K562 (cell line): ENCODE data around the gene FOXJ3. TPM values are rescaled to one million over a fixed set of nuclear protein-coding genes. Genes with fewer than 3 reads are reported as not detected.
A peak's percentile ranks its signal among the peaks of the same experiment; 100 is the strongest.

ENCODE experiments used
- ATAC-seq: fragments of 200-7000 bp; cut with Tn5 transposase; 3 replicates; pipeline ENCODE4 v1.9.1; 2020; ENCODE audit warnings: moderate library complexity
- BruUV-seq: library from RNA; stranded (reverse); fragments of 400-500 nt; replicated peaks from 2 replicates; lab custom pipeline; 2021; lab: Mats Ljungman, UMichigan
- CTCF ChIA-PET: fragments of 300-600 bp; formaldehyde crosslinking; extraction: SDS; loops from one replicate; lab custom pipeline; 2021; ENCODE audit warnings: low intra/inter-chr PET ratio; lab: Yijun Ruan, JAX
- POLR2A ChIA-PET: fragments of 300-600, 350-650 bp; sonication (Branson Sonifier 250); formaldehyde crosslinking; extraction: SDS; loops from one replicate; lab custom pipeline; 2021; ENCODE audit warnings: antibody characterized with exemption, inconsistent platforms; lab: Yijun Ruan, JAX
- DNase-seq, 4 experiments: peaks; one replicate each; pipeline versions ENCODE4 v3.0.0 to v3.0.0-alpha.2; 2011 to 2018; ENCODE audit warnings: low spot score in 3 of 4, mixed read lengths in 3 of 4; ENCODE audit errors: extremely low read depth in 1 of 4
- FAIRE-seq: peaks from 2 replicates; lab custom pipeline; 2011; peaks lifted over from hg19 to GRCh38; lab: Jason Lieb, UNC
- H2AFZ ChIP-seq: 2 replicates; pipeline ENCODE4 v1.6.0; 2011; ENCODE audit warnings: low read depth, low read length, control low read depth, inconsistent platforms
- H3K27ac ChIP-seq: fragments of 200-600 bp; 3 replicates; pipeline ENCODE4 v1.8.0; 2011; ENCODE audit warnings: low read depth, mild to moderate bottlenecking, control low read depth, inconsistent platforms, low read length, moderate library complexity, mixed read lengths; ENCODE audit errors: extremely low read depth
- H3K27me3 ChIP-seq, 2 experiments: fragments of 300-600 bp in 1 of 2; 2 replicates in 1 of 2; 3 replicates in 1 of 2; pipeline versions ENCODE4 v1.6.0 to v1.8.0; 2011; ENCODE audit warnings: inconsistent platforms in 2 of 2, low read length in 2 of 2, mild to moderate bottlenecking in 1 of 2, mixed read lengths in 1 of 2, moderate library complexity in 1 of 2; ENCODE audit not compliant: control insufficient read depth in 2 of 2, insufficient read depth in 2 of 2
- H3K36me3 ChIP-seq: fragments of 300-600 bp; 3 replicates; pipeline ENCODE4 v1.8.0; 2011; ENCODE audit warnings: mild to moderate bottlenecking, low read length, inconsistent platforms; ENCODE audit not compliant: control insufficient read depth, insufficient read depth
- H3K4me1 ChIP-seq, 2 experiments: fragments of 200-600 bp in 1 of 2; replicated peaks in 1 of 2; 2 replicates in 1 of 2; 3 replicates in 1 of 2; pipeline versions ENCODE4 v1.5.1 to v1.8.0; 2011; ENCODE audit warnings: inconsistent platforms in 2 of 2, low read length in 2 of 2, mild to moderate bottlenecking in 1 of 2, mixed read lengths in 1 of 2, moderate library complexity in 1 of 2; ENCODE audit not compliant: control insufficient read depth in 2 of 2, insufficient read depth in 2 of 2
- H3K4me2 ChIP-seq: 2 replicates; pipeline ENCODE4 v1.6.1; 2011; ENCODE audit warnings: low read length, control low read depth, inconsistent platforms, mixed read lengths; ENCODE audit not compliant: insufficient read depth
- H3K4me3 ChIP-seq: fragments of 200-600 bp; sonication (generic), shearing (Covaris generic); 2 replicates; pipeline ENCODE4 v1.5.1; 2016; ENCODE audit warnings: control low read depth, inconsistent platforms
- H3K79me2 ChIP-seq: fragments of 200-600 bp; 3 replicates; pipeline ENCODE4 v1.8.0; 2011; ENCODE audit warnings: low read length, inconsistent platforms; ENCODE audit not compliant: control insufficient read depth, insufficient read depth
- H3K9ac ChIP-seq, 2 experiments: 2 replicates each; pipeline versions ENCODE4 v1.6.0 to v1.6.1; 2011; ENCODE audit warnings: low read depth in 2 of 2, low read length in 2 of 2, control low read depth in 1 of 2, inconsistent platforms in 1 of 2, mild to moderate bottlenecking in 1 of 2, mixed read lengths in 1 of 2; ENCODE audit not compliant: insufficient read depth in 1 of 2
- H3K9me1 ChIP-seq: one replicate; pipeline ENCODE4 v1.6.0; 2011; ENCODE audit warnings: inconsistent platforms, mild to moderate bottlenecking, low read length, moderate library complexity; ENCODE audit not compliant: control insufficient read depth, insufficient read depth
- H3K9me3 ChIP-seq: replicated peaks from 2 replicates; pipeline ENCODE4 v1.5.1; 2011; ENCODE audit warnings: low read depth, low read length, inconsistent platforms; ENCODE audit not compliant: control insufficient read depth, insufficient read depth
- H4K20me1 ChIP-seq: replicated peaks from 2 replicates; pipeline ENCODE4 v1.6.1; 2011; ENCODE audit warnings: low read length, inconsistent platforms, mixed read lengths; ENCODE audit not compliant: control insufficient read depth, insufficient read depth
- CSDE1 ChIP-seq, 2 experiments: fragments of 450-650 bp; IDR thresholded peaks; 2 replicates each; pipeline ENCODE4 v1.6.1; 2016; ENCODE audit warnings: mild to moderate bottlenecking in 1 of 2
- EZH2 ChIP-seq: IDR thresholded peaks from 2 replicates; pipeline ENCODE4 v1.6.1; 2012; ENCODE audit warnings: low read depth, mild to moderate bottlenecking, inconsistent platforms, low read length, borderline replicate concordance
- GTF2E2 ChIP-seq: fragments of 200-800 bp; sonication (Bioruptor generic); IDR thresholded peaks from 2 replicates; pipeline ENCODE4 v1.6.1; 2016; ENCODE audit warnings: missing genetic modification characterization, missing compliant biosample characterization
- KDM1A ChIP-seq, 2 experiments: fragments of 450-650 bp; IDR thresholded peaks; 2 replicates each; pipeline ENCODE4 v1.6.1; 2016; ENCODE audit warnings: mild to moderate bottlenecking in 2 of 2
- MYC ChIP-seq, 2 experiments: fragments of 250-450 bp in 1 of 2; sonication (Bioruptor Pico) in 1 of 2; IDR thresholded peaks; 2 replicates each; pipeline versions ENCODE4 v1.5.1 to v1.6.1; 2012 to 2021; ENCODE audit warnings: low read depth in 2 of 2, borderline replicate concordance in 1 of 2, improper control_type of control experiment in 1 of 2, low read length in 1 of 2, mild to moderate bottlenecking in 1 of 2, moderate library complexity in 1 of 2
- POLR2B ChIP-seq: fragments of 450-650 bp; IDR thresholded peaks from 2 replicates; pipeline ENCODE4 v1.6.1; 2018; ENCODE audit warnings: low read depth; ENCODE audit not compliant: partially characterized antibody
- PURB ChIP-seq: sonication (generic); formaldehyde crosslinking; IDR thresholded peaks from 2 replicates; pipeline ENCODE4 v1.9.0; 2021; ENCODE audit warnings: low read depth, mild to moderate bottlenecking, missing genetic modification reagents
- ZNF224 ChIP-seq: sonication (generic); formaldehyde crosslinking; IDR thresholded peaks from 2 replicates; pipeline ENCODE4 v1.8.0; 2022; ENCODE audit warnings: mild to moderate bottlenecking, missing genetic modification reagents
- ZNF699 ChIP-seq: fragments of 250-450 bp; sonication (Bioruptor Pico); IDR thresholded peaks from 2 replicates; pipeline ENCODE4 v1.8.0; 2021; ENCODE audit warnings: mild to moderate bottlenecking, moderate library complexity; ENCODE audit not compliant: insufficient replicate concordance
- WGBS: fragments of 100-300 bp; shearing (Covaris generic); methylation state at CpG from one replicate; pipeline ENCODE4 v1.1.6; 2016; ENCODE audit warnings: low coverage, mixed read lengths; ENCODE audit not compliant: insufficient coverage; ENCODE audit errors: missing lambda C conversion rate; 5-methylcytosine and 5-hydroxymethylcytosine counted together
- in situ Hi-C: fragments of 300-500 bp; cut with MboI; formaldehyde crosslinking; loops from 4 replicates; pipeline ENCODE4 v1.15.0; 2018; ENCODE audit warnings: inconsistent platforms, mixed read lengths
- intact Hi-C: fragments of 100-400 bp; cut with micrococcal nuclease; formaldehyde crosslinking; loops from 2 replicates; pipeline ENCODE4 v1.14.2; 2022
- polyA plus RNA-seq, 8 experiments: library from polyadenylated mRNA; depleted of rRNA in 4 of 8; stranded (reverse) in 5 of 8; unstranded in 3 of 8; fragments of >200 nt; fragmentation: Nextera tagmentation in 2 of 8; fragmentation: Illumina TruSeq in 1 of 8; extraction: Ambion mirVana in 2 of 8; extraction: Trizol in 1 of 8; gene quantifications; 2 replicates each; pipeline versions ENCODE4 v1.2.1 to v1.2.3, GENCODE V29; 2011 to 2014; ENCODE audit warnings: inconsistent platforms in 1 of 8, missing spikeins in 1 of 8
- total RNA-seq, 7 experiments: library from RNA; depleted of rRNA in 6 of 7; stranded (reverse); fragments of >200 nt in 6 of 7; fragmentation: Illumina TruSeq in 2 of 7; extraction: Trizol in 2 of 7; gene quantifications; 2 replicates each; pipeline versions ENCODE4 v1.2.1 to v1.2.3, GENCODE V29; 2011 to 2021; ENCODE audit warnings: low replicate concordance in 1 of 7
- TF ChIP-seq, protein P1 (sequence below): fragments of 450-650 bp; conservative IDR thresholded peaks from 2 replicates; pipeline ENCODE4 v1.6.1; 2016; ENCODE audit warnings: missing genetic modification characterization, low read depth, mild to moderate bottlenecking, control low read depth, missing compliant biosample characterization
- TF ChIP-seq, protein P2 (sequence below), 2 experiments: fragments of 450-650 bp; IDR thresholded peaks; 2 replicates each; pipeline ENCODE4 v1.6.1; 2016
- TF ChIP-seq, protein P3 (sequence below): fragments of 250-450 bp; sonication (Bioruptor Pico); IDR thresholded peaks from 2 replicates; pipeline ENCODE4 v1.4.0; 2020

FOXJ3 gene
- total and polyA plus RNA-seq, 9 of the 15 experiments (the other 6 are each of a cell fraction or from before 2014, with no cell fraction given): 8.7 to 35.3 (median 23.4) TPM

DNA sequence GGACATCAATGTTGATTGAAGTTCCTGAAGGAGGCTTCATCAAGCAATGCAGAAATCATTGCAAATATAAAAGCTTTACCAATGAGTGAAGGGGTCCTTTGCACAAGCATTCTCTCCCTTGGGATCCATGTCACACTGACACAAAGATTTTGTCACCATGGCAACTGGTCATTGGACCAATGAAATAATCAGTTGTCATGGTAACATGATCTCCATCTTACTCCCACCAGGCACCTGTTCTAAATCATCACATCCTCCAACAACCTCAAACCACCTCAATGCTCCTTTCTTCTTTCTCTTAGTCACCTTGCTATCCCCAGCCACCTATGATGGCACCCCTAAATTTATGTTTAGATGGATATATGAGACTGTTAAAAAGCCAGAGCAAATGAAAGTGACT lies 13.5 kb upstream of the FOXJ3 start (continued):
- TF ChIP-seq GTF2E2 (tag) (no peak), KDM1A (IDR thresholded peaks at IDR 0.05) (peak; percentile 76 to 83), CSDE1 (IDR thresholded peaks at IDR 0.05) (peak in 1 of 2 experiments; percentile 77; a peak in 2 of 4 replicates)

DNA sequence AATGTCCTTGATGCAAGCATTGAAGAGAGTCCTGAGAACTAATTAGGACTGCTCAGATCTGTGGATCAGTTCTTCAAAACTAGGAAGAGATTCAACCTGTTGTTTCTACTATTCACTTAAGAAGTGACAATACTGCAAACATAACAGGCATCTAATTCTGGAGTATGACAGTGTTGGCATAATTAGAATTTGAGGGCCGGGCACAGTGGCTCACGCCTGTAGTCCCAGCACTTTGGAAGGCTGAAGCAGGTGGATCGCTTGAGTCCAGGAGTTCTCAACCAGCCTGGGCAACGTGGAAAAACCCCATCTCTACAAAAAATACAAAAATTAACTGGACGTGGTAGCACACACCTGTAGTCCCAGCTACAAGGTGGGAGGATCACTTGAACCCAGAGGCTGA lies 8.0 kb upstream of the FOXJ3 start:
- CTCF ChIA-PET: no interaction called here
- TF ChIP-seq, protein P1, sequence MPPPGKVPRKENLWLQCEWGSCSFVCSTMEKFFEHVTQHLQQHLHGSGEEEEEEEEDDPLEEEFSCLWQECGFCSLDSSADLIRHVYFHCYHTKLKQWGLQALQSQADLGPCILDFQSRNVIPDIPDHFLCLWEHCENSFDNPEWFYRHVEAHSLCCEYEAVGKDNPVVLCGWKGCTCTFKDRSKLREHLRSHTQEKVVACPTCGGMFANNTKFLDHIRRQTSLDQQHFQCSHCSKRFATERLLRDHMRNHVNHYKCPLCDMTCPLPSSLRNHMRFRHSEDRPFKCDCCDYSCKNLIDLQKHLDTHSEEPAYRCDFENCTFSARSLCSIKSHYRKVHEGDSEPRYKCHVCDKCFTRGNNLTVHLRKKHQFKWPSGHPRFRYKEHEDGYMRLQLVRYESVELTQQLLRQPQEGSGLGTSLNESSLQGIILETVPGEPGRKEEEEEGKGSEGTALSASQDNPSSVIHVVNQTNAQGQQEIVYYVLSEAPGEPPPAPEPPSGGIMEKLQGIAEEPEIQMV (tag): no peak
- TF ChIP-seq ZNF699 (CRISPR knock-in tag): no peak
- TF ChIP-seq, protein P2, sequence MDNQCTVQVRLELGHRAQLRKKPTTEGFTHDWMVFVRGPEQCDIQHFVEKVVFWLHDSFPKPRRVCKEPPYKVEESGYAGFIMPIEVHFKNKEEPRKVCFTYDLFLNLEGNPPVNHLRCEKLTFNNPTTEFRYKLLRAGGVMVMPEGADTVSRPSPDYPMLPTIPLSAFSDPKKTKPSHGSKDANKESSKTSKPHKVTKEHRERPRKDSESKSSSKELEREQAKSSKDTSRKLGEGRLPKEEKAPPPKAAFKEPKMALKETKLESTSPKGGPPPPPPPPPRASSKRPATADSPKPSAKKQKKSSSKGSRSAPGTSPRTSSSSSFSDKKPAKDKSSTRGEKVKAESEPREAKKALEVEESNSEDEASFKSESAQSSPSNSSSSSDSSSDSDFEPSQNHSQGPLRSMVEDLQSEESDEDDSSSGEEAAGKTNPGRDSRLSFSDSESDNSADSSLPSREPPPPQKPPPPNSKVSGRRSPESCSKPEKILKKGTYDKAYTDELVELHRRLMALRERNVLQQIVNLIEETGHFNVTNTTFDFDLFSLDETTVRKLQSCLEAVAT (IDR thresholded peaks at IDR 0.05): no peak
- TF ChIP-seq MYC (IDR thresholded peaks at IDR 0.05; ENCODE audit: low read depth, low read length): no peak
- no peak for TF ChIP-seq MYC (CRISPR knock-in tag; IDR thresholded peaks at IDR 0.05; ENCODE audit: borderline replicate concordance, low read depth)
- TF ChIP-seq ZNF224: no peak
- TF ChIP-seq, protein P3, sequence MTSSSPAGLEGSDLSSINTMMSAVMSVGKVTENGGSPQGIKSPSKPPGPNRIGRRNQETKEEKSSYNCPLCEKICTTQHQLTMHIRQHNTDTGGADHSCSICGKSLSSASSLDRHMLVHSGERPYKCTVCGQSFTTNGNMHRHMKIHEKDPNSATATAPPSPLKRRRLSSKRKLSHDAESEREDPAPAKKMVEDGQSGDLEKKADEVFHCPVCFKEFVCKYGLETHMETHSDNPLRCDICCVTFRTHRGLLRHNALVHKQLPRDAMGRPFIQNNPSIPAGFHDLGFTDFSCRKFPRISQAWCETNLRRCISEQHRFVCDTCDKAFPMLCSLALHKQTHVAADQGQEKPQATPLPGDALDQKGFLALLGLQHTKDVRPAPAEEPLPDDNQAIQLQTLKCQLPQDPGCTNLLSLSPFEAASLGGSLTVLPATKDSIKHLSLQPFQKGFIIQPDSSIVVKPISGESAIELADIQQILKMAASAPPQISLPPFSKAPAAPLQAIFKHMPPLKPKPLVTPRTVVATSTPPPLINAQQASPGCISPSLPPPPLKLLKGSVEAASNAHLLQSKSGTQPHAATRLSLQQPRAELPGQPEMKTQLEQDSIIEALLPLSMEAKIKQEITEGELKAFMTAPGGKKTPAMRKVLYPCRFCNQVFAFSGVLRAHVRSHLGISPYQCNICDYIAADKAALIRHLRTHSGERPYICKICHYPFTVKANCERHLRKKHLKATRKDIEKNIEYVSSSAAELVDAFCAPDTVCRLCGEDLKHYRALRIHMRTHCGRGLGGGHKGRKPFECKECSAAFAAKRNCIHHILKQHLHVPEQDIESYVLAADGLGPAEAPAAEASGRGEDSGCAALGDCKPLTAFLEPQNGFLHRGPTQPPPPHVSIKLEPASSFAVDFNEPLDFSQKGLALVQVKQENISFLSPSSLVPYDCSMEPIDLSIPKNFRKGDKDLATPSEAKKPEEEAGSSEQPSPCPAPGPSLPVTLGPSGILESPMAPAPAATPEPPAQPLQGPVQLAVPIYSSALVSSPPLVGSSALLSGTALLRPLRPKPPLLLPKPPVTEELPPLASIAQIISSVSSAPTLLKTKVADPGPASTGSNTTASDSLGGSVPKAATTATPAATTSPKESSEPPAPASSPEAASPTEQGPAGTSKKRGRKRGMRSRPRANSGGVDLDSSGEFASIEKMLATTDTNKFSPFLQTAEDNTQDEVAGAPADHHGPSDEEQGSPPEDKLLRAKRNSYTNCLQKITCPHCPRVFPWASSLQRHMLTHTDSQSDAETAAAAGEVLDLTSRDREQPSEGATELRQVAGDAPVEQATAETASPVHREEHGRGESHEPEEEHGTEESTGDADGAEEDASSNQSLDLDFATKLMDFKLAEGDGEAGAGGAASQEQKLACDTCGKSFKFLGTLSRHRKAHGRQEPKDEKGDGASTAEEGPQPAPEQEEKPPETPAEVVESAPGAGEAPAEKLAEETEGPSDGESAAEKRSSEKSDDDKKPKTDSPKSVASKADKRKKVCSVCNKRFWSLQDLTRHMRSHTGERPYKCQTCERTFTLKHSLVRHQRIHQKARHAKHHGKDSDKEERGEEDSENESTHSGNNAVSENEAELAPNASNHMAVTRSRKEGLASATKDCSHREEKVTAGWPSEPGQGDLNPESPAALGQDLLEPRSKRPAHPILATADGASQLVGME (CRISPR knock-in tag): no peak
- no peak for TF ChIP-seq PURB
- TF ChIP-seq EZH2: no peak
- TF ChIP-seq POLR2B: no peak

More for the DNA sequence above, 8.0 kb upstream of the FOXJ3 start:
- Histone ChIP-seq H3K9me1 (no peaks in the 10 kb centered on the region), H3K27ac (no peak overlapping the region), H3K36me3 (no peaks in the 10 kb centered on the region), H3K9me3 (no peaks in the 10 kb centered on the region), H3K4me3 (no peak overlapping the region), H3K4me2 (no peak overlapping the region), H3K79me2 (no peaks in the 10 kb centered on the region), H2AFZ (no peak overlapping the region), H3K27me3 (peaks cover 11 to 13% of the 10 kb centered on the region in 2 experiments; a peak in 4 of 5 replicates), H3K4me1 (no peaks in the 10 kb centered on the region), H3K9ac (no peak overlapping the region), H4K20me1 (no peaks in the 10 kb centered on the region)
- DNase-seq (no peak), FAIRE-seq (no peak), ATAC-seq (no peak)
- POLR2A ChIA-PET: no interaction called here
- in situ Hi-C loops (loop anchor here (10.0 kb wide), 1 partner anchor 402 kb away; the partner anchor contains the start of gene CLDN19), intact Hi-C loops (loop anchor here (10.0 kb wide), 2 partner anchors 232 to 392 kb away; no protein-coding TSS in a partner anchor)
- no TSS peak for BruUV-seq
- WGBS: 11% methylated on average over 5 of the region's 5 CpGs
